HG02642 (cell line): ENCODE data around the gene UBL3.

ENCODE experiments used
- ATAC-seq: cut with Tn5 transposase; IDR thresholded peaks from one replicate; pipeline ENCODE4 v1.9.1; 2021; ENCODE audit warnings: mild to moderate bottlenecking; ENCODE audit not compliant: unreplicated experiment, poor library complexity

Gene UBL3, protein sequence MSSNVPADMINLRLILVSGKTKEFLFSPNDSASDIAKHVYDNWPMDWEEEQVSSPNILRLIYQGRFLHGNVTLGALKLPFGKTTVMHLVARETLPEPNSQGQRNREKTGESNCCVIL

DNA sequence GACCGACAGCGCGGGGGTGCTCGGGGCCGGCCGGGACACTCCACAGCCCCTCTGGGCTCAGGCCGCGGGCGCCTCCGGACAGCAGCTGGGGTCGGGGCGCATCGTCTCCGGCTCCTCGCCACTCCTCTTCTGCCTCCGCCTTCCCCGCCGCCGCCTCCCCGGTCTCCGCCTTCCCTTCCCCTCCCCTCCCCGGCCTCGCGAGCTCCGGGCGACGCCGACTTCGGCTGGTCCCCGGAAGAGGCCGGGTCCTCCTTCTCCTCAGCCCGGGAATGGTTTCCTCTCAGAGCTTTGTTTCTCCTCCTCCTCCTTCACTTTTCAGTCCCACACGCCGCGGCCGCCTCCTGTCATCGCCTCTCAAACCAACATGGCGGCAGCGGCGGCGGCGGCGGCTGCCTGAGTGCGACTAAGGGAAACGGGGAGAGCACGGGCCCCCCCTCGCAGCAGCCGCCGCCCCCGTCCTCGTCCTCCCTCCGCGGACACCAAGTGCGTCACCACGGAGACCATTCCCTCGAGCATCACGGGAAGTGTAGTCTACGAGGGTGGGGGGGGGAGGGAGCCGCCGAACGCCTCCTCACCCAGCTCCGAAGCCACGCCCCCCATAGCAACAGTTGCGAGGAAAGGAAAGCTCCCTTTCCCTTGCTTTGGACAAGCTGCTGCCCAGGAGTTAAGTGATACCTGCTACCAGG, at the start of gene UBL3:
TSS of gene UBL3 (minus strand) at position 405 of the 686 bp plus-strand sequence. CDS start 1,079 bp downstream, outside the sequence.
- ATAC-seq = peak; percentile 94

DNA sequence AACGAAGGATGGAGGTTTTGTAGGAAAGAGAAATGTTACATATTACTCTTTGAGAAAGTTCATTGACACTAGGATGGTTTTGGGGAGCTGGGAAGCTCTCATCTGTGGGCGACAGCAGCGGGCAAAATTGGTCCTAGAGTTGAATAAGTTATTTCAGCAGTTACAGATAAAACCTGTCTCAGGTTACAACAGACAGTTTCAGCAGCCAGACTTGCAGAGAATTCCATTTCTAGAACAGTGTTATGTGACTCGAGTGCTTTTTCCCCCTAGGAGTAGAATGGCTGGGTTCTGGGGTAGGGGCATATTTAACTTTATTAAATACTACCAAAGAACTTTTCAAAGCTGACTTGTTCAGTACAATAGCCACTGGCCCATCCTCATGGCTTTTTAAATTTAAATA, 46.7 kb upstream of the UBL3 start:
- ATAC-seq = no peak

DNA sequence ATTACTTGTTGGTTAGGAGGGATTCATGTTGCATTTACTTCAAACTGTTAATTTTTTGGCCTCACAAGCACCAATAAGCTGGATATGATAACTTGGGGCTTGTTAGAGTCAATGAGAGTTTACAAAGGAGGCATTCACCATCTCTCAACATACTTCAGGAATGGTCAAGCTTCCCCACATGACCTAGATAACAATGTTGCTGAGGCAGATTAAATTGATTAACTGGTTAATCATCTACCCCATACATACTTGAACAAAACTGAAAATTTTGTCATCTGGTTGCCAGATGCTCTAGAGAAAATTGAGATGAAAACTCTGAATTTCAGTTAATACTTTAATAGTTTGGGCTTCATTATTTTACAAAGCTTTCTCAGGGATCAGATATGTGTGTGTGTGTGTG, 43.0 kb upstream of the UBL3 start:
- ATAC-seq = no peak

DNA sequence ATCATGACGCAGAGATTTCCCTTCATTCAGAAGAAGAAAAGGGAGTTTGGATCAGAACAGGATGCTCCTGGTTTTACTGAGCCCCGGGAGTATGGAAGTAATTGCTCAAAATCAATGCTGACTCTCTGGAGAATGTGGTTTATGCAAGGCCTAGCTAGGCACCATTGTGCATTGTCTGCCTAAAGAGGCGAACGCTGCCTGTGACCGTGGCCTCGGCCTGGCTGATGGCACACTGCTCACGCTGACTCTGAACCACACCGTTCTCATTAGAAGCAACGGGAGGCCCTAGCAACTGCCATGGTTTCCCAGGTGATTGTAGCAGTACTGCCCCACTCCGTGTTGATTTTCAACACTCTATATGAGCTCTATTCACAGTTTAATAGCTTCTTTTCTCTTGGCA, 41.7 kb upstream of the UBL3 start:
- ATAC-seq = no peak

DNA sequence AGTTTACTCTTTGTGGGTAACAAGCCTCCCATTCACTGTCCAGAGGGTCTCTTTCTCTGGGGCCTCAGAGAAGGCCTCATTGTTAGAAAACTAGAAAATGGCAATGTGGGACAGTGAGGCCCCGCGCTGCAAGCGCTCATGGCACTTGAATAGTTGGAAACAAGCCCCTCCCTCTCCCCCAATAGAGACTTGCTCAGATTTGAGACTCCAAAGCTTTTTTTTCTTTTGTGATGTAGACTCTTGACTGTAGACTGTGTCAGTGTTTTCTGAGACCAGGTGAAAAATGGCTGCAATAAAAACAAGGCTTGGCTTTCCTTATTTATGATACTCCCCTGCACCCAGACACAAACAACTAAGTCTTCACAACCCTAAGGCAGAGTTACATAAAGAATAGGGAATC, 38.7 kb upstream of the UBL3 start:
- ATAC-seq = no peak

DNA sequence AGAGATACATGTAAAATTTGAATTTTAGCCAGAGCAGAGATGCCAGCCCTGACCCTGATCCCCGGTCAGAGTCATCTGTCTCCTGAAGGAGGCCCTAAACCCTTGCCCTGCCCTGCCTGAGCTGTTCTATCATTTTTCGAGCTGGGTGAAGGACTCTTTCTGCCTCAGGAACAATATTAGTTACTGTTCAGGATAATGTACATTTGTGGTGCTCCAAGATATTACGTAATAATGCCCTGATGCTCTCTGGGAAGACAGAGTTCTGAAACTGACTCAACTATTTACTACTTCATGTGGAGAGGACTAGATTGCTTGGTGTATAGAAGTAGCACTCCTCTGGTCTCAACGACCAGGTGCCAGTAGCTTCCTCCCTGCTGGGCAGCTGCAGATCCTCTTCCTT, 37.9 kb upstream of the UBL3 start:
- no peak for ATAC-seq

DNA sequence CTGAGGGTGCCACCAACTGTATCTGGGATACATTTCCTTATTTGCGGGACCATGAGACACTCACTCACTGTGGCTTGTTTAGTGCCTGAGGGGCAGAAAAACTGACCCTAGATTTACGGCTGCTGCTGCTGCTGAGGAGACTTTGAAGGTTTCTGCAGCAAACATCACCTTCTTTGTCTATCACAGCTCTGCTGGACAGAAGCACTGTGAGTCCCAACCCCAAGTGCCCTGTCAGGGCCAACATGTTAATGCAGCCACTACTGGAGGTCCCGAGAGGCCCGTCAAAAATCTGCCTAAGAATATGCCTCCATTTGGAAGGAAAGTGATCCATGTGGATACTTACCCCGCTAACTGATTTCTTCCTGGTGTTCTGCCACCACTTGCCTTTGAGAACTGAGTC, 37.3 kb upstream of the UBL3 start:
- ATAC-seq = no peak

DNA sequence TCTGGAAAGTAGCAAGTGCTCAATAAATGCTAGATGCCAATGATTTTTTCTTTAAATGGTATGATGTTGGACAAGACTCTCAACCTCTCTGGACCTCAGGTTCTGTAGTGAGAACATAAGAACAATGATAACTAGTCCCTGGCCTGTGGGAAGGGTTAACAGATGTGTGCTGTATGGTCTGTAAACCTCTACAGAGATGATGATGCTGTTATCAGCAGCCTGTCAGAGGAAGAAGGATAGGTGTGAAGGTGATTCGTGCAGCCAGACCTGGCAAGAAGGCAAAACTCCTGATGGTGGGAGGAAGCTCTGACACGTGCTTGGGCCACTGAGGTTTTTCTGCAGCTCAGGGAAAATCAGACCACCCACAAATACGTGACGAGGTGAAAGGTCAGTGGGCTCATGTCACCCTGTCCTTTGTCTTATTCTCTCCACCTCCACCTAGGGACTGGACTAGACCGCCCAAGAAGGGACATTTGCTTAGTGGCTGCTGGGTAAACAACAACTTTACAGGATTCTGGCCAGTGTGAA, 36.7 kb upstream of the UBL3 start:
- ATAC-seq = no peak

DNA sequence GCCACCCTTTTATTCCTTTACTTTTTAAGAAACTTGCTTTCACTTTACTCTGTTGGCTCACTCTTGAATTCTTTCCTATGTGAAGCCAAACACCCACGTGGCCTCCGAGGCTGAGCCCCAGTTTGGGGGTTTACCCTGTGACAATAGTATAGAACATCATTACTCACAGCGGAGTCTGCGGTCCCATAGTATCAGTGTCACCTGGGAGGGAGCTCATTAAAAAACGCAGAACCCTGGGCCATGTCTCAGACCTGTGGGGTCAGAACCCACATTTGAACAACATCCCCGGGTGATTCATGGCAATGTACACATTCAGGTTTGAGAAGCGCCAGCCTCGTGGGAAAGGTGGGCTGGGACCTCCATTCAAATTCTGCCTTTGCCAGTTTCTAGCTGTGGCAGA, 36.0 kb upstream of the UBL3 start:
- ATAC-seq = no peak

DNA sequence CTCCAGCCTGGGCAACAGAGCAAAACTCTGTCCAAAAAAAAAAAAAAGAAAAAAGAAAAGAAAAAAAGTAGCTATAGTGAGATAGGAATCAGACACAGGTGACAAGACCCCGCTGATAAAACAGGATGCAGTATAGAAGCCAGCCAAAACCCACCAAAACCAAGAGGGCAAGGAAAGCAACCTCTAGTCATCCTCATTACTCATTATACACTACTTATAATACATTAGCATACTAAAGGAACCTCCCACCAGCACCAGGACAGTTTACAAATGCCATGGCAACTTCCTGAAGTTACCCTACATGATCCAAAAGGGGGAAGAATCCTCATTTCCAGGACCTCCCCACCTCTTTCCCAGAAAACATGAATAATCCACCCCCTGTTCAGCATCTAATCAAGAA, 35.6 kb upstream of the UBL3 start:
- no peak for ATAC-seq

DNA sequence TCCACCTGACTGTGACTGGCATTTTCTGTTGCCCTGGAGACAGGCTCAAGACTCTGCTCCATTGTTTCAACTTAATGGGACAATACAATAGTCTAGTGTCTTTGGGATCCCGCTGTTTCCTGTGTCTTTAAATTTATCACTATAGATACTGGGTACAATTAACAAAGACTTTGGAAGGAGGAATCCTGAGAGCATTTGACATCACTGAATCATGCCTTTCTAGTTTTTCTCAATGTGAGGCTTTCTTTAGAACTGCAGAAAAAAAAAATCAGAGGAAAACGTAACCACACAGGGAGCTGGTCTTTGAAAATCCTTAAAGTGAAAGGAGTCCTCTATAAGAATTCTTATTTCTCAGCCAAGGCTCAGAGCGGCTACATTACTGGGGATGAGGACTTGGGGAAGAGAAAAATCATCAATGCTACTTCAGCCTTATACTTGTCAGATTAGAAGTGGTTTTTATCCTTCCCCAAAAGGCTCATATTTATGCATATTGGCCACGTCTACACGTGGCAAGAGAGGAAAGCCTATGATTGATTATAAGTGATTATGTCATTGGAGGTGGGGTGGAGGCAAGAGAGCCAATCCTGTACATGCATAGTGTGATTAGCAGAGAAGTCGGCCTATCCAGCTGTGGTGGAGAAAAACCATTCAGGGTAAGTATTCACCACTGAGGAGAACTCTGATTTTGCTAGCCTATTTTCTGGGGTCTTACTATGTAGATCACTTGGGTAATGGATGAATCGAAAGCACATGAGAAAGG, 34.4 kb upstream of the UBL3 start:
- ATAC-seq = no peak

DNA sequence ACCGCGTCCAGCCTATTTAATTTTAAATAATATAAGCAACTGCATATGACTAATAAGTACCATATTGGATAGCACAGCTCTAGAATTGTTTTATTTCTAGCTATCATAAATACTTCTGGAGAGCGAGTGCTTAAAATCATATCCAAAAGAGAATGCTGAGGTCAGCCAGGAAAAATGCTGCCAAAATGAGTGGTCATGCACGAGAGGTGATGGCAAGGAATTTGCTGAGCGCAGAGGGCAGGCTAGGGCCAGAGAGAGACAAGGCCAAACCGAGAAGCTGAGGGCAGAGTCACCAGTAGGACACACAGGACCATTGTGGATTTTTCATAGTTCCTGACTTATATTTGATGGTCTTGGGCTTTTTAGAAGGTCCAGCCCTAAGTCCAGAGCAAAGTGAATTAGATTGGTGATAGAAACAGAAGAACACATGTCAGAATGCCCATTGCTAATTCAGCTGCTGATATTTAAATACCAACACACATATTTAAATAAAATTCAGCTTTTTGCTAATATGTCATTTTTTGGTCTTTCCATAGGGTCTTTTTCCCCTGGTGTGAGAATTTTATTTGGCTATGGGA, 33.6 kb upstream of the UBL3 start:
- no peak for ATAC-seq

DNA sequence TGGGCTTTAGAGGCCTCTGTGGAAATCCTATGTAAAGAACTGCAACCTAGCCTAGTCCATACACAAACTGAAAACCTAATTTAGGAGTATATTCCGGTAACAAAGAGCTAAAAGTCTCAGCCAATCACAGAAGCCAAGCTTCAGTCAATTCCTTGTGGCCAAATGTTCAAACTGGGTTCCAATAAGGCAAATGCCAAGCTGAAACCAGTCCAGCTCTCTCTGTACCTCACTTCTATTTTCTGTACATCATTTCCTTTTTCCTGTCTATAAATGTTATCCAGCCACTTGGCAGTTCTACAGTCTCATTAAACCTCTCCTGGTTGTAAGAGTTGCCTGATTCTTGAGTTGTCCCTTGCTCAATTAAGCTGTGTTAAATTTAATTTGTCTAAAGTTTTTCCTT, 31.7 kb upstream of the UBL3 start:
- ATAC-seq = no peak

DNA sequence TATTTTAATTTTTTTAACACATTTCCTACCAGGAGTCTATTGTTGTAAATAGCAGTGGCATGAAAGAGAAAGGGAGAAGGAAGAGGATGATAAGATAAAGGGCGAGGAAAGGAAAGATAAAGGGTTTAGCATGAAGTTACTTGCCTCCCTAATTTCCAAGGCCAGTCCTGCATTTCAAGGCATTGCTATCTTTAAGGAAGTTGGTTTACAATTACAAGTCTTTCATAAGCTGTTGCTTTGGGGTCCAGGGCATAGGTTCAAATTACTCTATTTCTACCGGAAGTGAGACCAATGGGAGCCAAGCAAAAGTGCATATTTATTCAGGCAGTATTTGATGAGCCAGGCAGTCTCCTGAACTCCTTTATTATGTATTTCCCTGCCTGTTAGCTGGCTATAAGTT, 27.7 kb upstream of the UBL3 start:
- ATAC-seq = no peak

DNA sequence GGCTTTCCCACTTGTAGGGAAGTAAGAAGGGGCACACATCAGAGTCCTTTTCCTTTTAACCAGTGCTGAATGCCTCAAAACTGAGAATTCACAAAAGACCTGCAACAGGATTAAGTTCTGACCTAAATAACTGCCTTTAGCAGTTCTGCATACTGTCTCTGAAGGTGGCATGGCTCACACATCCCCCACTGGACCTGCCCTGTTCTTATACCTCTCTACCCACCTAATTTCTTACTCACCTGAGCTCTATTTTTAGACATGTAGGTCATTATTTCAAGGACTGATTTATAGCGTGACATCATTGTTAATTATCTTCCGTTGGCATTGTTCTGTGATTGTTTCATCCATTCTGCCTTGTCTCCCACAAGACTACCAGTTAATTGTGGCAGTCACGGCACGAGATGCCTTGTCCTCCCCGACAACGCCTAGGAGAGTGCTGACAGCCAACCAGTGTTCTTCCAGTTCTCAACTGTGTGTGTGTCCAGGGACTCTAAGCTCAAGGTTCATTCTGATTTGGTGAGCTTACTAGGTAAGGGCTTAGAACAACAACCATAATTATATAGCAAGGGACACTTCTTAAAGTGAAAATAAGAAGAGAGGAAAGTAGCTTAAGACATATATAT, 27.1 kb upstream of the UBL3 start:
- no peak for ATAC-seq

DNA sequence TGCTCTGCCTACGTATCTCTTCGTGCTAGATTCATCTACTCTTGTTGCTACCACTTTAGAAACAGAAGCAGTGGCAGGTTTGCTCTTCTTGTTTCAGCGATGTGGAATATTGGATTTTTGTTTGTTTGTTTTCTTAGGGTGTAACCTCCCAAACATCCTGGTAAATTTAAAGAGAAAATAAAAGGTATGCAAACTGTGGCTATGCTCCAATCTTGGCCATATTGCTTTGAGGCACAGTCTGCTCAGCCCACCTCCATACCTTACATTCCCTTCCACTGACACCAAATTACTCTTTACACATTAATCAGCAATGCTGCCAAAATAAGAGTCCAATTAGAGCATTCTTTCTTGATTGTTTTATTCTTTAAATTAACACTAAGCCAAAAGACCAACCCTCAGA, 25.2 kb upstream of the UBL3 start:
- no peak for ATAC-seq

DNA sequence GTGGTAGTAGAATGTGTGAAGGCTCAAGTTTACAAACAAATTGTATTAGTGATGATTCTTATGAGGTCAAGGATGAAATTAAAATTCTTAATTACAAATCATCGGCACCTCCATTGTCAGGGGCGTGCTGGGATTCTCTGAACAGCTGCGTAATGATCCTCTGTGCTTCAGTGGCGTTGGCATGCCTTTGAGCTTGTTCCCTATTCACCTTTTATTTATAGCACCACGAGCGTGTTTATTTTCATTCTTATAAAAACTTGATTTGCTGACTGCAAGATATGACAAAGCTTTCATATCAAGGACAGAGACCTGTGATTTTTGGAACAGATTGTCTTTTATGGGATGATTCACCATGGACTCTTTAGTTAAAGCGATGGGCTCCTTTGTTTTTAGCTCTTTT, 18.2 kb upstream of the UBL3 start:
- ATAC-seq = no peak

DNA sequence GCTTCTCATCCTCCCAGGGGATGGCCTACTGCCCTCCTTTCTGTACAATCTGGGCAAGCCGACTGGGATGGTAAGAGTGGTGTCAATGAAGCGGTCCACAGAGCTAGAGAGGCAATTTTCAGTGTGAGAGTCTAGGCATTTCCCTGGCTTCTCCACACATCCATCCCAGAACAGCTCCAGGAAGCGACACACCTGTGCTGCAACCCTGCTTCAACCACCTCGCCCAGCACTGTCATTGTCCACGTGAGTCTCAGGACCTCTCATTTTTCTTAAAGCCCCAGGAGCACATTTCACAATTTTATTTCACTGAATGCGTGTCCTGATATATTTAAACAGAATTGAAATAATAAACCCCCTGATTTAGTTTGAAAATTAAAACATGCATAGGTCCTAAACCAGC, 15.5 kb upstream of the UBL3 start:
- no peak for ATAC-seq

DNA sequence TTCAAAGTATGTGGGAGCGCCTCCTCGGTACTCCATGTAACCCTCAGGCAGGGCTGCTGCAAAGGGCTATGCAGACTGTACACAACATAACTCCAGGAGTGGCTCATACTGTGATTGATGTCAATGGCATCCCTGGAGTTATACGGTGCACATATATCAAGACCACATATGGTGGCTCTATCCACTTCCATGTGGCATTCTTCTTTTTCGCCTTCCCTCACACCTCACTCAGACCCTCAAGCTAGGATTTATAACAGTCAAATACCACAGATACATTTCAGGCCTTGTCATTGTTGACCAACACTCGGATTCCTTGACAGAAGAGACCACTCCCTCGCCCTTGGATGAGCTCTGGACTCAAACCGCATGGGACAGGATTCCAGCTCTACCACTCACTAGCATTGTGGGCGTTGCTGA, 11.3 kb upstream of the UBL3 start:
- no peak for ATAC-seq

DNA sequence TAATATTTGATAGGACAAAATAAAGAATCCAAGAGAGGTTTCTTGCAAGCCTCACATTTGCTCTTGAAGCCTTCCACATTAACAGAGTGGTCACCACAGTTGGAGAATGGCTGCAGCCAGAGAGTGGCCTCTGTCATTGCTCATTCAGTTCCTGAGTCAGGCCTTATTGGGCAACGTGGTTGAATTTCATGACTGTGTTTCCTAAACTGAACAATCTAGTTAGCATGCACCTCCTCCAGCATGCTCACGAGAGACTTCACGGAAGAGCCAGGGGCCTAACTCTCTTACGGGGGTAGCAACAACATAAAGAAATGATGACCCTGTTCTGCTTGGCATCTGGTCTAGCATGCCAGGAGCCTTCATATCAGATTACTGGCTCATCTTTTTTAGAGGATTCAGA, 9.6 kb upstream of the UBL3 start:
- ATAC-seq = no peak

DNA sequence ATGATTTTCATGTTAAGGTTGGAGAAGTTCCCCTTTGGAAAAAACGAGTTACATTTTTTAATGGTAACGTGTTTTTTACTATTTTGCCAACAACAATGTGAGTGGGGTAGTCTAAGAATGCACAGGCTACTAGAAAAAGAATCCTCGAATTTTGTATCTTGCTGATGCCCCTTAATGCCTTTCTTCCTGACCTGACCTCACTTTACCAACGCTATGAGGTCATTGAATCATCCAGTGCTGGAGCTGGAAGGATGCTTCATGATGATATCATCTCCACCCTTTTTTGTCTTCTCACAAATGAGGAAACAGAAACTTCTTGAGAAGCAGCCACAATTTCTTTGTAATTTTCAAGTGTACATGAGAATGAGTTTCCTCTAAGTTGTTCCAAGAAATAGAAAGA, 8.2 kb upstream of the UBL3 start:
- ATAC-seq = no peak
